ENCODE data around the gene ZNF480. TPM values are rescaled to one million over a fixed set of nuclear protein-coding genes. Genes with fewer than 3 reads are reported as not detected.
A peak's percentile ranks its signal among the peaks of the same experiment; 100 is the strongest.

Gene ZNF480
- total RNA-seq, 4 donors from 2014 or later = 9.4 to 20.1 (median 10.7) TPM

GRCh38 chr19:52343548-52343947, 46.6 kb downstream of the ZNF480 start:
- TF ChIP-seq CTCF (IDR thresholded peaks at IDR 0.05) (peak in 4 of 5 experiments; percentile 18 to 36 (median 28)), POLR2AphosphoS5 (IDR thresholded peaks at IDR 0.05) (no peak), EP300 (IDR thresholded peaks at IDR 0.05; ENCODE audit: low read depth) (no peak), POLR2A (IDR thresholded peaks at IDR 0.05) (no peak)
- Histone ChIP-seq H3K36me3 (no peaks in the 10 kb centered on the region), H3K27me3 (no peaks in the 10 kb centered on the region), H3K4me3 (no peak overlapping the region), H3K27ac (no peak overlapping the region), H3K9me3 (no peaks in the 10 kb centered on the region), H3K4me1 (no peaks in the 10 kb centered on the region)
- intact Hi-C loops (cut with DNase I; ENCODE audit: low total_unique reads) (no loop called here), in situ Hi-C loops (cut with MboI; ENCODE audit: low pct_ligation_motif_present in 1 of 4, low pct_unique_long_range_greater_than_20kb in 1 of 4, low sequenced_read_pairs in 3 of 4) (no loop called here)
- WGBS, 2 donors (ENCODE audit: low coverage in 1 of 2) = 51% methylated on average over 8 of the region's 8 CpGs; no CpG with 5 or more reads in 1 of the 2 donors
- DNase-seq = peak; percentile 9

GRCh38 chr19:52345162-52345561, 48.2 kb downstream of the ZNF480 start:
- H3K4me3 ChIP-seq = no peak overlapping the region
- no peaks in the 10 kb centered on the region for H3K4me1 ChIP-seq
- peaks cover 0 to 8% (median 0%) of the 10 kb centered on the region in 4 donors for H3K36me3 ChIP-seq
- H3K27ac ChIP-seq = no peak overlapping the region
- TF ChIP-seq EP300 (IDR thresholded peaks at IDR 0.05; ENCODE audit: low read depth) (no peak), POLR2A (IDR thresholded peaks at IDR 0.05) (no peak), CTCF (IDR thresholded peaks at IDR 0.05) (no peak), POLR2AphosphoS5 (IDR thresholded peaks at IDR 0.05) (no peak)
- H3K27me3 ChIP-seq = no peaks in the 10 kb centered on the region
- in situ Hi-C loops (cut with MboI; ENCODE audit: low pct_ligation_motif_present in 1 of 4, low pct_unique_long_range_greater_than_20kb in 1 of 4, low sequenced_read_pairs in 3 of 4) = no loop called here
- intact Hi-C loops (cut with DNase I; ENCODE audit: low total_unique reads) = no loop called here
- 92 to 93% methylated on average over 4 to 6 of the region's 6 CpGs for WGBS, 2 donors (ENCODE audit: low coverage in 1 of 2)
- no peaks in the 10 kb centered on the region for H3K9me3 ChIP-seq
- no peak for DNase-seq

- H3K27me3 ChIP-seq = no peaks in the 10 kb centered on the region
- H3K36me3 ChIP-seq = peaks cover 0 to 22% (median 0%) of the 10 kb centered on the region in 4 donors
- peaks cover 0 to 6% of the 10 kb centered on the region in 2 donors for H3K9me3 ChIP-seq
- no peaks in the 10 kb centered on the region for H3K4me1 ChIP-seq
- no peak overlapping the region for H3K27ac ChIP-seq
- no peak overlapping the region for H3K4me3 ChIP-seq
- TF ChIP-seq POLR2AphosphoS5 (IDR thresholded peaks at IDR 0.05) (no peak), POLR2A (IDR thresholded peaks at IDR 0.05) (no peak), EP300 (IDR thresholded peaks at IDR 0.05; ENCODE audit: low read depth) (no peak), CTCF (IDR thresholded peaks at IDR 0.05) (no peak)
- 77% methylated on average over 9 of the region's 9 CpGs; no CpG with 5 or more reads in 1 of the 2 donors for WGBS, 2 donors (ENCODE audit: low coverage in 1 of 2)
- in situ Hi-C loops (cut with MboI; ENCODE audit: low pct_ligation_motif_present in 1 of 4, low pct_unique_long_range_greater_than_20kb in 1 of 4, low sequenced_read_pairs in 3 of 4) (no loop called here), intact Hi-C loops (cut with DNase I; ENCODE audit: low total_unique reads) (no loop called here)
- no peak for DNase-seq
Observed at GRCh38 chr19:52351512-52351911, 54.5 kb downstream of the ZNF480 start.

DNA sequence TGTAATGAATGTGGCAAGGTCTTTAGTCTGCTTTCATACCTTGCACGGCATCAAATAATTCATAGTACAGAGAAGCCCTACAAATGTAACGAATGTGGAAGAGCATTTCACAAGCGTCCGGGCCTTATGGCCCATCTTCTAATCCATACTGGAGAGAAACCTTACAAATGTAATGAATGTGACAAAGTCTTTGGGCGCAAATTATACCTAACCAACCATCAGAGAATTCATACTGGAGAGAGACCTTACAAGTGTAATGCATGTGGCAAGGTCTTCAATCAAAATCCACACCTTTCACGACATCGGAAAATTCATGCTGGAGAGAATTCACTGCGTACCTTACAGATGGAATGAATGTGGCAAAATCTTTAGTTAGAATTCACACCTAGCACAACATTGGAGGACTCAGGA, 69.5 kb downstream of the ZNF480 start:
- no peak for TF ChIP-seq POLR2AphosphoS5 (IDR thresholded peaks at IDR 0.05)
- no peak for TF ChIP-seq CTCF (IDR thresholded peaks at IDR 0.05)
- no peak for TF ChIP-seq EP300 (IDR thresholded peaks at IDR 0.05; ENCODE audit: low read depth)
- TF ChIP-seq POLR2A (IDR thresholded peaks at IDR 0.05) = no peak

More for the DNA sequence above, 69.5 kb downstream of the ZNF480 start:
- Histone ChIP-seq H3K4me3 (no peak overlapping the region), H3K9me3 (peaks cover 58% of the 10 kb centered on the region in 2 donors), H3K36me3 (peaks cover 0 to 36% (median 4%) of the 10 kb centered on the region in 4 donors), H3K4me1 (peaks cover 0 to 7% (median 2%) of the 10 kb centered on the region in 4 donors), H3K27me3 (no peaks in the 10 kb centered on the region), H3K27ac (no peak overlapping the region)
- no peak for DNase-seq
- 93 to 96% methylated on average over 8 of the region's 8 CpGs for WGBS, 2 donors (ENCODE audit: low coverage in 1 of 2)
- in situ Hi-C loops (cut with MboI; ENCODE audit: low pct_ligation_motif_present in 1 of 4, low pct_unique_long_range_greater_than_20kb in 1 of 4, low sequenced_read_pairs in 3 of 4) (no loop called here), intact Hi-C loops (cut with DNase I; ENCODE audit: low total_unique reads) (no loop called here)

Measured in transverse colon (tissue), 4 donors.